ENCODE data around the gene THTPA. TPM values are rescaled to one million over a fixed set of nuclear protein-coding genes. Genes with fewer than 3 reads are reported as not detected.

The THTPA gene
- total and polyA plus RNA-seq, 9 of the 15 experiments (the other 6 are each of a cell fraction or from before 2014, with no cell fraction given): 2.4 to 8.7 (median 5.2) TPM

DNA sequence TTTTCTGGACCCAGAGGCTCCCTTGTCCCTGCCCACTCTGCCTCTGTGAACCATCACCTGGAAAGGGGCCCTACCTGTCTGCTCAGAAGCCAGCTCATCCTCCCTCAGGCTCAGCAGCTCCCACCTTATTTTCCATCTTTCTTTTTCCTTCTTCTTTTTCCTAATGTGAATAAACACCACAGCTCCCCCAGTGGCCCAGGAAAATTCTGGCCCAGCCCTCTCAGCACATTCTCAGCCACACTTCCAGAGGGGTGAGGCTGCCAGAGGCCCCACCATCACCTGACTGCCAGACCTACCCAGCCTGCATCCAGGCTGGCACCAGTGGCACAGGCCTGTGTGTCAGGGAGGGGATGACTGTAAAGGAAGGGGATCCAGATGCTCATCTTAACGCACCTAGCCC, 27.5 kb upstream of the THTPA start:
- BruUV-seq (replicated peaks): no TSS peak
- peaks cover 0 to 6% of the 10 kb centered on the region in 2 experiments; a peak in 2 of 5 replicates for H3K4me1 ChIP-seq (replicated peaks in 1 of 2; ENCODE audit: control insufficient read depth in 2 of 2, insufficient read depth in 2 of 2, low read length in 2 of 2)
- intact Hi-C loops (cut with micrococcal nuclease): no loop called here

More for the DNA sequence above, 27.5 kb upstream of the THTPA start:
- Histone ChIP-seq H3K9me3 (replicated peaks; ENCODE audit: control insufficient read depth, insufficient read depth, low read depth, low read length) (no peaks in the 10 kb centered on the region), H3K4me3 (no peak overlapping the region), H3K4me2 (ENCODE audit: insufficient read depth, low read length) (no peak overlapping the region), H3K79me2 (ENCODE audit: control insufficient read depth, insufficient read depth, low read length) (no peaks in the 10 kb centered on the region), H3K27ac (ENCODE audit: extremely low read depth, low read depth, low read length) (no peak overlapping the region), H3K27me3 (ENCODE audit: control insufficient read depth in 2 of 2, insufficient read depth in 2 of 2, low read length in 2 of 2) (peaks cover 0 to 48% of the 10 kb centered on the region in 2 experiments; a peak in 3 of 5 replicates), H3K9me1 (ENCODE audit: control insufficient read depth, insufficient read depth, low read length) (no peaks in the 10 kb centered on the region), H3K9ac (ENCODE audit: insufficient read depth in 1 of 2, low read depth in 2 of 2, low read length in 2 of 2) (peak overlapping the region in 1 of 2 experiments; percentile 17; a peak in 2 of 4 replicates), H3K36me3 (ENCODE audit: control insufficient read depth, insufficient read depth, low read length) (no peaks in the 10 kb centered on the region), H4K20me1 (replicated peaks; ENCODE audit: control insufficient read depth, insufficient read depth, low read length) (no peaks in the 10 kb centered on the region; the same call in 1 of the 2 replicates), H2AFZ (ENCODE audit: low read depth, low read length) (no peak overlapping the region)
- TF ChIP-seq GATAD2A (IDR thresholded peaks at IDR 0.05) (no peak), EP400 (IDR thresholded peaks at IDR 0.05) (no peak), CTCF (IDR thresholded peaks at IDR 0.05 in 2 of 3, conservative IDR thresholded peaks at IDR 0.05 in 1 of 3; ENCODE audit: insufficient read depth in 2 of 3, low read depth in 1 of 3, low read length in 3 of 3) (peak in 1 of 3 experiments; percentile 31; a peak in 1 of 6 replicates), ZNF23 (CRISPR knock-in tag; IDR thresholded peaks at IDR 0.05) (no peak), TEAD4 (IDR thresholded peaks at IDR 0.05; ENCODE audit: low read length) (no peak), TEAD4 (CRISPR knock-in tag; IDR thresholded peaks at IDR 0.05; ENCODE audit: borderline replicate concordance) (no peak), ZFP1 (CRISPR knock-in tag; IDR thresholded peaks at IDR 0.05) (no peak)
- in situ Hi-C loops (cut with MboI): no loop called here
- ATAC-seq (peak; percentile 51; the same call in 1 of the 3 replicates), DNase-seq (ENCODE audit: extremely low read depth in 1 of 4, low spot score in 3 of 4) (no peak), FAIRE-seq (no peak)
- WGBS (ENCODE audit: insufficient coverage, low coverage, missing lambda C conversion rate): 0% methylated on average over 1 of the region's 1 CpG
- POLR2A ChIA-PET: no interaction called here
- CTCF ChIA-PET (ENCODE audit: low intra/inter-chr PET ratio): no interaction called here
